OCI-LY1 (cell line): Measurements from ENCODE around the gene FMN1.

Experiments
- CTCF ChIP-seq: fragments of 200-600 bp; sonication (generic), shearing (Covaris generic); IDR thresholded peaks from 2 replicates; pipeline ENCODE4 v1.5.1; 2017; ENCODE audit warnings: mild to moderate bottlenecking, antibody characterized with exemption, low read length, moderate library complexity, mixed read lengths
- EZH2 ChIP-seq: fragments of 200-600 bp; sonication (generic), shearing (Covaris generic); IDR thresholded peaks from 2 replicates; pipeline ENCODE4 v1.8.0; 2017; ENCODE audit warnings: borderline replicate concordance, mixed run types, mild to moderate bottlenecking, antibody characterized with exemption, low read length, moderate library complexity, mixed read lengths

GRCh38 chr15:32904448-32904847 lies 290.1 kb downstream of the FMN1 start:
- TF ChIP-seq EZH2, result no peak
- no peak for TF ChIP-seq CTCF
